ENCODE data around the gene NUB1.

- TF ChIP-seq POLR2A (IDR thresholded peaks at IDR 0.05) (no peak), CTCF (IDR thresholded peaks at IDR 0.05) (no peak)
Measured at GRCh38 chr7:151314401-151314800, 27.2 kb upstream of the NUB1 start.
